AG09309 (cell line): ENCODE results near the gene RNF224.

Experiments used
- DNase-seq: peaks from one replicate; pipeline ENCODE4 v3.0.0-alpha.2; 2010; ENCODE audit warnings: low read depth
- H3K4me3 ChIP-seq: 2 replicates; pipeline ENCODE4 v1.5.1; 2011; ENCODE audit warnings: mild to moderate bottlenecking, low read depth, low read length, moderate library complexity; ENCODE audit not compliant: control insufficient read depth
- CTCF ChIP-seq: IDR thresholded peaks from 2 replicates; pipeline ENCODE4 v1.5.1; 2011; ENCODE audit warnings: mild to moderate bottlenecking, low read depth, low read length, inconsistent platforms; ENCODE audit not compliant: insufficient read depth, control insufficient read depth; ENCODE audit errors: missing control alignments

RNF224 gene

GRCh38 chr9:137195525-137196220, 31.6 kb upstream of the RNF224 start:
- H3K4me3 ChIP-seq = no peak overlapping the region
- DNase-seq = no peak
- TF ChIP-seq CTCF = no peak

- H3K4me3 ChIP-seq = peak overlapping the region; percentile 42
- no peak for TF ChIP-seq CTCF
- no peak for DNase-seq
Observed at GRCh38 chr9:137198051-137198901, 29.0 kb upstream of the RNF224 start.

GRCh38 chr9:137198902-137199283, 28.4 kb upstream of the RNF224 start:
- H3K4me3 ChIP-seq = peak overlapping the region; percentile 42
- TF ChIP-seq CTCF = no peak
- DNase-seq = no peak

GRCh38 chr9:137199411-137200121, 27.7 kb upstream of the RNF224 start:
- TF ChIP-seq CTCF = no peak
- DNase-seq = no peak
- peak overlapping the region; percentile 42 for H3K4me3 ChIP-seq

GRCh38 chr9:137200311-137201204, 26.7 kb upstream of the RNF224 start, which contains the start of gene TPRN:
Gene TPRN, minus strand, starts transcription at chr9:137200741. Its CDS starts 30 bp downstream, at chr9:137200711.
- H3K4me3 ChIP-seq = peak within 1 kb of the TSS; percentile 57
- DNase-seq = peak; percentile 91
- TF ChIP-seq CTCF = no peak
